ENCODE data around the gene GMCL2. TPM values are rescaled to one million over a fixed set of nuclear protein-coding genes. Genes with fewer than 3 reads are reported as not detected.

GMCL2 gene
- total RNA-seq, 1 experiment from 2014 or later = not detected

- no peak for TF ChIP-seq CTCF (conservative IDR thresholded peaks at IDR 0.05)
- H3K9me3 ChIP-seq (ENCODE audit: control insufficient read depth, low read depth, low read length) = no peaks in the 10 kb centered on the region
- no peak overlapping the region for H3K27ac ChIP-seq (ENCODE audit: insufficient read length, low read depth, low read length)
- H3K4me1 ChIP-seq (ENCODE audit: insufficient read depth, low read length) = no peaks in the 10 kb centered on the region
- H3K23me2 ChIP-seq (ENCODE audit: insufficient read length, low read depth, low read length, poor library complexity, severe bottlenecking) = no peaks in the 10 kb centered on the region
- H4K8ac ChIP-seq (replicated peaks; ENCODE audit: insufficient read length, low read depth, low read length) = no peak overlapping the region
- no peaks in the 10 kb centered on the region for H4K20me1 ChIP-seq (ENCODE audit: control insufficient read depth, insufficient read depth, insufficient read length)
- no peak overlapping the region for H3K18ac ChIP-seq (ENCODE audit: insufficient read length, low read depth, low read length)
- H4K5ac ChIP-seq (ENCODE audit: insufficient read length, low read depth, low read length) = no peak overlapping the region
- H3K23ac ChIP-seq (ENCODE audit: insufficient read length, low read depth, low read length) = no peak overlapping the region
- Mint-ChIP-seq H3K36me3 (ENCODE audit: insufficient read depth in 1 of 3, low read depth in 3 of 3) (peaks cover 6 to 20% (median 7%) of the 10 kb centered on the region in 3 experiments), H3K4me1 (peaks cover 7 to 9% of the 10 kb centered on the region in 2 experiments), H3K4me3 (no peak overlapping the region), H3K27ac (no peak overlapping the region), H3K27me3 (ENCODE audit: low read depth) (peaks cover 6% of the 10 kb centered on the region), H3K9me3 (peaks cover 21 to 24% of the 10 kb centered on the region in 2 experiments)
- H2AK5ac ChIP-seq (ENCODE audit: insufficient read length, low read length) = no peak overlapping the region
- no peak overlapping the region for H2BK120ac ChIP-seq (ENCODE audit: low read depth, low read length, poor library complexity, severe bottlenecking)
- H4K91ac ChIP-seq (ENCODE audit: insufficient read length, low read depth, low read length) = no peak overlapping the region
- H2BK15ac ChIP-seq (ENCODE audit: low read depth, low read length) = no peak overlapping the region
- H3K79me1 ChIP-seq (ENCODE audit: insufficient read depth, low read depth, low read length, poor library complexity, severe bottlenecking) = no peaks in the 10 kb centered on the region
- H3K14ac ChIP-seq (ENCODE audit: insufficient read depth, low read length) = no peak overlapping the region
- H3T11ph ChIP-seq (ENCODE audit: low read length) = no peak overlapping the region
- no peak overlapping the region for H2BK5ac ChIP-seq (ENCODE audit: insufficient read length, low read length)
- no peak overlapping the region for H2BK20ac ChIP-seq (ENCODE audit: low read depth, low read length, poor library complexity, severe bottlenecking)
- H3K56ac ChIP-seq (ENCODE audit: insufficient read length, low read depth, low read length) = no peak overlapping the region
- H3K9ac ChIP-seq (ENCODE audit: extremely low read depth, insufficient read length, low read length) = no peak overlapping the region
- WGBS (ENCODE audit: extremely low coverage, insufficient read length, low lambda C conversion rate) = no CpG with 5 or more reads among the region's 2 CpGs
- DNase-seq = no peak
- no peak overlapping the region for H3K4me2 ChIP-seq (ENCODE audit: insufficient read depth, insufficient read length, low read length)
- no peak overlapping the region for H3K4ac ChIP-seq (ENCODE audit: low read depth, low read length)
- H3K79me2 ChIP-seq (ENCODE audit: insufficient read depth, low read length) = no peaks in the 10 kb centered on the region
- H2AFZ ChIP-seq (ENCODE audit: low read length) = no peak overlapping the region
- no peaks in the 10 kb centered on the region for H3K27me3 ChIP-seq (ENCODE audit: insufficient read depth, low read length)
- no peak overlapping the region for H2BK12ac ChIP-seq (ENCODE audit: insufficient read length, low read depth, low read length)
Observed at GRCh38 chr5:178189433-178189832, 2.3 kb upstream of the GMCL2 start.

Data from H9 (cell line).